ACC112 (cell line): ENCODE results near the gene GSN.

Experiments
- H2AFZ ChIP-seq: fragments of 200-600 bp; sonication (generic); one replicate; pipeline ENCODE4 v1.6.0; 2017; ENCODE audit warnings: antibody characterized with exemption, low read length; ENCODE audit not compliant: unreplicated experiment
- H3K27ac ChIP-seq: fragments of 200-600 bp; sonication (generic); 2 replicates; pipeline ENCODE4 v1.5.1; 2014; ENCODE audit warnings: low read depth, mild to moderate bottlenecking, antibody characterized with exemption, low read length, moderate library complexity
- H3K27me3 ChIP-seq: fragments of 200-600 bp; sonication (generic); 2 replicates; pipeline ENCODE4 v1.6.1; 2014; ENCODE audit warnings: mild to moderate bottlenecking, antibody characterized with exemption, low read length, moderate library complexity, mixed read lengths; ENCODE audit not compliant: insufficient read depth
- H3K36me3 ChIP-seq: fragments of 200-600 bp; sonication (generic); 2 replicates; pipeline ENCODE4 v1.6.1; 2016; ENCODE audit warnings: mild to moderate bottlenecking, antibody characterized with exemption, low read length, moderate library complexity, mixed read lengths; ENCODE audit not compliant: insufficient read depth
- H3K4me1 ChIP-seq: fragments of 200-600 bp; sonication (generic); one replicate; pipeline ENCODE4 v1.6.1; 2016; ENCODE audit warnings: low read length, mixed read lengths; ENCODE audit not compliant: insufficient read depth, unreplicated experiment, control insufficient read depth
- H3K4me3 ChIP-seq: fragments of 200-600 bp; sonication (generic); 2 replicates; pipeline ENCODE4 v1.5.1; 2014; ENCODE audit warnings: mild to moderate bottlenecking, low read depth, low read length
- H3K79me2 ChIP-seq: fragments of 200-600 bp; sonication (generic); one replicate; pipeline ENCODE4 v1.6.0; 2016; ENCODE audit warnings: low read length; ENCODE audit not compliant: control insufficient read depth, unreplicated experiment, insufficient read depth

The GSN gene

GRCh38 chr9:121232251-121232650, 35.7 kb upstream of the GSN start:
- Histone ChIP-seq H2AFZ (no peak overlapping the region), H3K79me2 (no peaks in the 10 kb centered on the region), H3K36me3 (no peaks in the 10 kb centered on the region), H3K4me1 (peaks cover 12% of the 10 kb centered on the region), H3K27ac (no peak overlapping the region), H3K4me3 (no peak overlapping the region), H3K27me3 (no peaks in the 10 kb centered on the region)

GRCh38 chr9:121233906-121234831, 33.8 kb upstream of the GSN start:
- peaks cover 12% of the 10 kb centered on the region for H3K4me1 ChIP-seq
- H3K36me3 ChIP-seq = no peaks in the 10 kb centered on the region
- H3K27me3 ChIP-seq = no peaks in the 10 kb centered on the region
- H3K79me2 ChIP-seq = no peaks in the 10 kb centered on the region
- H2AFZ ChIP-seq = peak overlapping the region; percentile 28
- H3K4me3 ChIP-seq = no peak overlapping the region
- peak overlapping the region; percentile 53 for H3K27ac ChIP-seq

- H3K27me3 ChIP-seq = no peaks in the 10 kb centered on the region
- H3K4me3 ChIP-seq = no peak overlapping the region
- no peak overlapping the region for H2AFZ ChIP-seq
- peaks cover 12% of the 10 kb centered on the region for H3K4me1 ChIP-seq
- H3K36me3 ChIP-seq = no peaks in the 10 kb centered on the region
- no peaks in the 10 kb centered on the region for H3K79me2 ChIP-seq
- no peak overlapping the region for H3K27ac ChIP-seq
These were observed 33.2 kb upstream of the GSN start for GRCh38 chr9:121234832-121235161.

GRCh38 chr9:121235512-121235911, 32.5 kb upstream of the GSN start:
- no peaks in the 10 kb centered on the region for H3K79me2 ChIP-seq

GRCh38 chr9:121237916-121238315, 30.0 kb upstream of the GSN start:
- no peaks in the 10 kb centered on the region for H3K36me3 ChIP-seq
- H3K27me3 ChIP-seq = no peaks in the 10 kb centered on the region
- peaks cover 26% of the 10 kb centered on the region for H3K4me1 ChIP-seq
- no peak overlapping the region for H2AFZ ChIP-seq
- H3K79me2 ChIP-seq = no peaks in the 10 kb centered on the region
- no peak overlapping the region for H3K27ac ChIP-seq
- no peak overlapping the region for H3K4me3 ChIP-seq

More at GRCh38 chr9:121235512-121235911, 32.5 kb upstream of the GSN start:
- Histone ChIP-seq H3K36me3 (no peaks in the 10 kb centered on the region), H3K4me1 (peaks cover 12% of the 10 kb centered on the region), H3K27ac (no peak overlapping the region), H3K27me3 (no peaks in the 10 kb centered on the region), H2AFZ (no peak overlapping the region), H3K4me3 (no peak overlapping the region)

- Histone ChIP-seq H3K79me2 (no peaks in the 10 kb centered on the region), H2AFZ (no peak overlapping the region), H3K36me3 (no peaks in the 10 kb centered on the region), H3K27me3 (no peaks in the 10 kb centered on the region), H3K27ac (no peak overlapping the region), H3K4me1 (peaks cover 21% of the 10 kb centered on the region), H3K4me3 (no peak overlapping the region)
These were observed 28.9 kb upstream of the GSN start for GRCh38 chr9:121239071-121239470.

- Histone ChIP-seq H3K27me3 (no peaks in the 10 kb centered on the region), H3K79me2 (no peaks in the 10 kb centered on the region), H3K36me3 (no peaks in the 10 kb centered on the region), H2AFZ (no peak overlapping the region), H3K4me3 (no peak overlapping the region), H3K4me1 (peaks cover 15% of the 10 kb centered on the region), H3K27ac (no peak overlapping the region)
These were observed 28.1 kb upstream of the GSN start for GRCh38 chr9:121239851-121240250.

GRCh38 chr9:121240472-121241135, 27.4 kb upstream of the GSN start:
- H3K4me3 ChIP-seq = no peak overlapping the region
- H3K4me1 ChIP-seq = peaks cover 15% of the 10 kb centered on the region
- no peak overlapping the region for H3K27ac ChIP-seq
- no peaks in the 10 kb centered on the region for H3K79me2 ChIP-seq
- H3K36me3 ChIP-seq = no peaks in the 10 kb centered on the region
- no peaks in the 10 kb centered on the region for H3K27me3 ChIP-seq
- H2AFZ ChIP-seq = no peak overlapping the region

GRCh38 chr9:121242219-121242958, 25.6 kb upstream of the GSN start:
- Histone ChIP-seq H3K27ac (peak overlapping the region; percentile 43), H3K79me2 (no peaks in the 10 kb centered on the region), H3K27me3 (no peaks in the 10 kb centered on the region), H3K4me3 (no peak overlapping the region), H2AFZ (peak overlapping the region; percentile 84), H3K36me3 (no peaks in the 10 kb centered on the region), H3K4me1 (peaks cover 25% of the 10 kb centered on the region)

- Histone ChIP-seq H3K27me3 (no peaks in the 10 kb centered on the region), H3K4me1 (peaks cover 31% of the 10 kb centered on the region), H3K27ac (peak overlapping the region; percentile 43), H3K79me2 (no peaks in the 10 kb centered on the region), H3K4me3 (no peak overlapping the region), H2AFZ (no peak overlapping the region), H3K36me3 (no peaks in the 10 kb centered on the region)
These were observed 25.0 kb upstream of the GSN start for GRCh38 chr9:121242959-121243346.
